Left hindlimb (tissue), 1 donor: Measurements from ENCODE around the gene SPATA2L.

Experiments used
- DNase-seq: peaks from one replicate; pipeline ENCODE4 v3.0.0-alpha.2; 2018

The SPATA2L gene

GRCh38 chr16:89653656-89654295 lies 47.7 kb downstream of the SPATA2L start:
- DNase-seq: no peak

- DNase-seq: no peak
These were observed 49.9 kb downstream of the SPATA2L start for GRCh38 chr16:89651584-89651983.

GRCh38 chr16:89646906-89647305 lies 54.6 kb downstream of the SPATA2L start:
- DNase-seq: no peak
